Activated T-helper 2 cell treated with anti-CD3 and anti-CD28 coated beads, Interferon-gamma antibody, Interleukin-2, Interleukin-4, amounts not matched to agents 10 μg/mL and 5 μg/mL and 100 μg/mL, durations not matched to agents 14 hours and 24 hours and 36 hours (primary cell): ENCODE results near the gene PVALEF. TPM values are rescaled to one million over a fixed set of nuclear protein-coding genes. Genes with fewer than 3 reads are reported as not detected.

Experiments used
- DNase-seq: peaks from one replicate; pipeline ENCODE4 v3.0.0; 2021; ENCODE audit warnings: low spot score
- H3K27ac Mint-ChIP-seq: one replicate; pipeline ENCODE4 v1.8.0; 2021; ENCODE audit warnings: mixed read lengths
- H3K27me3 Mint-ChIP-seq: one replicate; pipeline ENCODE4 v1.8.0; 2021; ENCODE audit warnings: low read depth, mixed read lengths
- H3K36me3 Mint-ChIP-seq: one replicate; pipeline ENCODE4 v1.8.0; 2021; ENCODE audit warnings: low read depth, mixed read lengths
- H3K4me1 Mint-ChIP-seq: one replicate; pipeline ENCODE4 v1.8.0; 2021; ENCODE audit warnings: low read depth, mixed read lengths
- H3K4me3 Mint-ChIP-seq: one replicate; pipeline ENCODE4 v1.8.0; 2021; ENCODE audit warnings: low read depth, mild to moderate bottlenecking, moderate library complexity, mixed read lengths
- H3K9me3 Mint-ChIP-seq: one replicate; pipeline ENCODE4 v1.8.0; 2021; ENCODE audit warnings: mixed read lengths
- intact Hi-C: fragments of 100-400 bp; cut with micrococcal nuclease; formaldehyde crosslinking; loops from one replicate; pipeline ENCODE4 v1.15.1; 2023
- total RNA-seq: library from RNA; stranded (reverse); gene quantifications from 2 replicates; pipeline ENCODE4 v1.2.3, GENCODE V29; 2022

The PVALEF gene
- total RNA-seq, 1 donor from 2014 or later = not detected

DNA sequence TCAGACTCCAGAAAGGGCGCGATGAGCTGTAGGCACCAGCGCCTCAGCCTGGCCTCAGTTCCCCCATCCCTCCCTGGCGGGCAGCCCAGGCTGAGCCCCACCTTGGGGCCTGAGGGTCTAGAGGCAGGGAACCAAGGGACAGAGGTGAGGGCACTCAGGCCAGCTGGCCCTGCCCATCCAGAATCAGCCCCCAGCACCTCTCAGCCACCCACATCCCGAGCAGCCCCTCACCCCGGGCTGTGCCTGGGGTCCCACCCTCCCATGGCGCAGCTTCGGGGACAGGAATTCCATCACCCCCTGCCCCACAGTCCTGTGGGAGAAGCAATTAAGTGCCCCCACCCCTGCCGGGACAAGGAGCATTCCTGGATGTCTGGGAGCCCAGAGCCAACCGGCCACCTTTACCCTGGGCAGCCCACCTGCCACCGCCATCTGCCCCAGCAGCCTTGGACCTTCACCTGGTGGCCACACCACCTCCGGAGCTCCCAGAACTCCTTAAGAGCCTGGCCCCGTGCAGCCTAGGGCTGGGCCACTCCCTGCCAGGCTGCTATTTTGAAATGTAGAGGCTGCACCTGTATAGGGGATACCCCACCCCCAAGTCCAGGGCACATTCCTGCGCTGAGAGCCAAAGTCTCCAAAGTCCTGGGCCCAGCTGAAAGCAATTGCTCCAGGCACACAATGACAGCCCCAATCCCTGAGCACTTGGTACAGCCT lies 33.7 kb upstream of the PVALEF start:
- Mint-ChIP-seq H3K4me1 (no peaks in the 10 kb centered on the region), H3K36me3 (no peaks in the 10 kb centered on the region), H3K4me3 (no peak overlapping the region), H3K27me3 (no peaks in the 10 kb centered on the region), H3K9me3 (no peaks in the 10 kb centered on the region), H3K27ac (no peak overlapping the region)
- intact Hi-C loops = no loop called here
- no peak for DNase-seq

- H3K4me3 Mint-ChIP-seq = no peak overlapping the region
- no peaks in the 10 kb centered on the region for H3K4me1 Mint-ChIP-seq
- no peaks in the 10 kb centered on the region for H3K27me3 Mint-ChIP-seq
- intact Hi-C loops = no loop called here
- no peaks in the 10 kb centered on the region for H3K36me3 Mint-ChIP-seq
- no peak overlapping the region for H3K27ac Mint-ChIP-seq
- DNase-seq = no peak
- H3K9me3 Mint-ChIP-seq = no peaks in the 10 kb centered on the region
Measured at GRCh38 chr17:81132197-81132540, 33.1 kb upstream of the PVALEF start.

DNA sequence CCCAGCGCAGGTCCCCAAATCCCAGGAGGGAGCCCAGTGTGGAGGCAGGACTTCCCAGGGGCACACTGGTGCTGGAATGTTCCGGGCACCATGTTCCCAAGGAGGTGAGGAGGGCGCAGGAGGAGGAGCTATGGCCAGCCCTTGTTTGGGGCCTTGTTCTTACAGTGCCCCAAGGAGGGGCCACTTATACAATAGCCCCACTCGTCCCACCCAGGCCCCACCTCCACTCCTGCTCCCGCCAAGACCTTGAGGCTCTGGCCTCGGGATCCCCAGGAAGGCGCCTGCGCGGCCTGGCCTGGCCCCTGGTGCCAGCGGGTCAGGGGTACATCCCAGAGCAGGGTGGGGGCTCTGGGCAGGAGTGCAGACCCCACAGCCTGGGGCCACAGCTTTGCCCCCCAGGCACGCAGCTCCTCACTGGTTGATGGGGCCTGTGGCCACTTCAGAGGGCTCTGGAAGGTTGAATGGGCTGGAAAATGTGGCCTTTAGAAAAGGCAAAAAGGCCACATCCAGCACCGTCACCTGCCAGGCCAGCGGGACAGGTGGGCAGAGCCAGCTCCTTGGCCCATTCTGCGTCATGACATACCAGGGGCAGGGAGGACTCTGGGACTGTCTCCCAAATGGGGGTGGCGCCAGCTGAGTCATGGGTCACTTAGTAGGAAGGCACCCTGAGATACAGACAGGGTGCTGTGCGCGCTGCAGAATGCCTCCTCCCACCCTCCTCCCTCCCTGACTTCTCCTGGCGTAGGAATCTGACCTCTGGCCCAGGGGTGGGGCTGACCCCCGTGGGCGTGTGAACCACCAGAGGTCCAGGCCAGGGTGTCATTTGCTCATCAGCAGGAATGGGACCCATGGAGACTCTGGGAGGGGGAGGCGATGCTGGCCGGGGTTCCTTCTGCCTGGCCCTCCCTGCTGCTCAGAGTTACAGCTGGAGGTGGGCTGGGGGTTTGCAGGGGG lies 32.3 kb upstream of the PVALEF start:
- no peak overlapping the region for H3K27ac Mint-ChIP-seq
- H3K36me3 Mint-ChIP-seq = no peaks in the 10 kb centered on the region
- H3K9me3 Mint-ChIP-seq = peaks cover 7% of the 10 kb centered on the region
- DNase-seq = no peak
- H3K27me3 Mint-ChIP-seq = no peaks in the 10 kb centered on the region
- H3K4me3 Mint-ChIP-seq = no peak overlapping the region
- intact Hi-C loops = no loop called here
- H3K4me1 Mint-ChIP-seq = no peaks in the 10 kb centered on the region

DNA sequence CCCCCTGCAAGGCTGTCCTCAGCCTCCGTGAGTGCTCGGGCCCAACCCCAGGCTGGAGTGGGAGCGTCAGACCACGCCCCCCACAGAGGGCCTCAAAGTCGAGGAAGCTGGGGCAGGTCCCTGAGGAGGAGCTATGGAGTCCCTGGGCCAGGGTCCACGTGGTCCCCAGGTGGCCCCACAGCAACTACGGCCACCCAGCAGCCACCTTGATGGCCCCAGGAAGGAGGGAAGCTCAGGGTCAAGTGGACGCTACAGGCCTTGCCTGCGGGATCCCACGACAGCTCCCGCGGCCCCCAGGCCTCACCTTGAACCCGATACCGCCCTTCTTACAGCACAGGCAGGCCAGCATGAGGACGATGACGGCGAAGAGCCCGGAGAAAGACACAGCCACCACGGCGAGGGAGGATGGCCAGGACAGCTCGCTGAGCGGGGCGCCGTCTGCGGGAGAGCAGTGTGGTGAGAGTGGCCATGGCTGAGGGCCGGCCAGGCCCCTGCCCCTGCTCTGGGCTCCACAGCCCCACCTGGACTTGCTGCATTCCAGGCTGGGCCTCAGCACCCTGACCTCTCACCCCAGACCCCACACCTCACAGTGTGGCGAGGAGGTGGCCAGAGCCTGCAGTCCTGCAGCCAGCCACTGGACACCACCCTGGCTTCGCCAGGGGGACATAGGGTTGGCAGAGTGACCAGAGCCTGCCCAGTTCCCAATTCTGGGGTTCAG lies 31.1 kb upstream of the PVALEF start:
- Mint-ChIP-seq H3K36me3 (no peaks in the 10 kb centered on the region), H3K27me3 (no peaks in the 10 kb centered on the region), H3K4me1 (no peaks in the 10 kb centered on the region), H3K4me3 (no peak overlapping the region), H3K27ac (no peak overlapping the region), H3K9me3 (peaks cover 18% of the 10 kb centered on the region)
- no peak for DNase-seq
- intact Hi-C loops = no loop called here

DNA sequence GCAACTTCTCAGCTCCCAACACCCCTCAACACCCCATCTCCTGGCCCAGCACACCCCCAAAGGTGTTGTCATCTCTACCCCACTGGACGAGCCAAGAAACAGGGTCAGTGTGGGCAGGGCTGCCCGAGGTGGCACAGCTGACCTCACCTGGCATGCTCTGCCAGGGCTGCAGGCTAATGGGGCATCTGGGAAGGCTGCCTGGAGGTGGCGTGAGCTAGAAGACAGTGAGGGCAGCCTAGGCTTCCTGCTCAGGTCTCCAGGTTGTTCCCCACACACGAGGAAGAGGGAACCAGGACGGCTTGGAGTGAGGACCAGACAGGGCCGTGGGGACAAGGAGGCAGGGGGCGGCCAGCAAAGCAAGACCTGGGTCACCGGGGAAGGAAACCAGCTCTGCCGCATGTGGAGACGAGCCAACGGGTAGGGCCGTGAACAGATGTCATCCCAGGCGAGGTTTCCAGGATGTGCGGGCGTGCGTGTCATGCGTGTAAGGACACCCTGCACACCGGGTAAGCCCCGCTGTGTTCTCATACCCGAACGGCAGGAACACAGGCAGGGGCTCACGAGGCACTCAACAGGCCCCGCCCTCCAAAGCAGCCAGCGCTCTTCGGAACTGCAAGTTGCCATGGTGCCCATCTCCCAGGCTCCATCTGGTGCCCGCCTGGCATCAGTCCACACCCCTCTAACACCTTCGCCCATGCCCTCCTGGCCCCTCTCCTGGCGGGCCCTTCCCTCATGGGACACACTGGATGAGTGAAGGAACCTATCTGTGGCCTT lies 29.6 kb upstream of the PVALEF start:
- intact Hi-C loops = no loop called here
- Mint-ChIP-seq H3K4me1 (no peaks in the 10 kb centered on the region), H3K4me3 (no peak overlapping the region), H3K27me3 (no peaks in the 10 kb centered on the region), H3K9me3 (peaks cover 18% of the 10 kb centered on the region), H3K36me3 (no peaks in the 10 kb centered on the region), H3K27ac (no peak overlapping the region)
- no peak for DNase-seq

- DNase-seq = no peak
- intact Hi-C loops = no loop called here
- Mint-ChIP-seq H3K4me3 (no peak overlapping the region), H3K27me3 (no peaks in the 10 kb centered on the region), H3K9me3 (peaks cover 18% of the 10 kb centered on the region), H3K36me3 (no peaks in the 10 kb centered on the region), H3K27ac (no peak overlapping the region), H3K4me1 (no peaks in the 10 kb centered on the region)
Measured at GRCh38 chr17:81136366-81136765, 28.9 kb upstream of the PVALEF start.

DNA sequence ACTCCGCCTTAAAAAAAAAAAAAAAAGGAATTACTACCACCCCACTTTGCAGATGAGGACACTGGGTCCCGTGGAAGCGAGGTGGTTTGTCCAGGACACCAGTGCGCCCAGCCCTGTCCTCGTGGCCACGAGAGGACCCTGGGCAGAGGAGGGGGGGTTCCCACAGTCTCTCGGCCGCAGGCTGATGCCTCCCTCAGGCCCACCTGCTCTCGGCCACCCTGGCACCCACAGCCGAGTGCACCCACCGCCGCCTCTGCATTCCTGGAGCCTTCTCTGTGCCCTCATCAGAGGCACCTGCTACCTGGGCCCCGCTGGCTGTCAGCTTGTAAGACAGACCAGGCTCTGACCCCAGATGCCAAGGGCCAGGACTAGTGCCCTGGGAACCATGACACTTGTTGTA lies 28.1 kb upstream of the PVALEF start:
- H3K4me3 Mint-ChIP-seq = no peak overlapping the region
- no peak for DNase-seq
- no peaks in the 10 kb centered on the region for H3K36me3 Mint-ChIP-seq
- no peaks in the 10 kb centered on the region for H3K4me1 Mint-ChIP-seq
- H3K27ac Mint-ChIP-seq = no peak overlapping the region
- H3K27me3 Mint-ChIP-seq = no peaks in the 10 kb centered on the region
- H3K9me3 Mint-ChIP-seq = peaks cover 18% of the 10 kb centered on the region
- intact Hi-C loops = no loop called here

DNA sequence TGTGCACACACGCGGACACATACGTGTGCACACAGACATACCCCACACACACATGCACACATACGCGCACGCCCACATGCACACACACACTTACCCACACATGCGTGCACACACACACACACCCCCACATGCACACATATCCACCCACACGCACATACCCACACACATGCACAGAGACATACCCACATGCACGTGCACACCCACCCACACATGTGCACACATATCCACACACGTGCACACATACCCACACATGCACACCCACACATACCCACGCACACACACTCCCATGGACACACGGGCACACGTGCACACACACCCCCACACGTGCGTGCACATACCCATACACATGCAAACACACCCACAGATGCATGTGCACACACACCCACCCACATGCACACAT lies 27.2 kb upstream of the PVALEF start:
- Mint-ChIP-seq H3K9me3 (peaks cover 18% of the 10 kb centered on the region), H3K4me1 (no peaks in the 10 kb centered on the region), H3K4me3 (no peak overlapping the region), H3K36me3 (no peaks in the 10 kb centered on the region), H3K27me3 (no peaks in the 10 kb centered on the region), H3K27ac (no peak overlapping the region)
- DNase-seq = no peak
- intact Hi-C loops = no loop called here

DNA sequence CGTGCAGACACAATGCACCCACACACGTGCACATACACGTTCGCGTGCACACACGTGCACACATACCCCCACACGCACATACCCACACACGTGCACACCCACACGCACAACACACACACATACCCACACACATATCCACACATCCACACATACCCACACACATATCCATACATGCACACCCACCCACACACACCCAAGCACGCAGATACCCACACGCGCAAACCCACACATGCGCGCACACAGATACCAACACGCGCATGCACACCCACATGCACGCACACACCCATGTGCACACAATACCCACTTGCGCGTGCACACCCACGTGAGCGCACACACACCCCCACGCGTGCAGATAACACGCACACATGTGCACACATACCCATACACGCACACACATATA lies 26.8 kb upstream of the PVALEF start:
- Mint-ChIP-seq H3K36me3 (no peaks in the 10 kb centered on the region), H3K27me3 (no peaks in the 10 kb centered on the region), H3K4me1 (no peaks in the 10 kb centered on the region), H3K27ac (no peak overlapping the region), H3K4me3 (no peak overlapping the region), H3K9me3 (peaks cover 18% of the 10 kb centered on the region)
- intact Hi-C loops = no loop called here
- DNase-seq = no peak

GRCh38 chr17:81139428-81139827 lies 25.9 kb upstream of the PVALEF start:
- H3K36me3 Mint-ChIP-seq = no peaks in the 10 kb centered on the region
- intact Hi-C loops = no loop called here
- DNase-seq = no peak
- no peak overlapping the region for H3K27ac Mint-ChIP-seq
- H3K9me3 Mint-ChIP-seq = peaks cover 18% of the 10 kb centered on the region
- no peaks in the 10 kb centered on the region for H3K4me1 Mint-ChIP-seq
- no peaks in the 10 kb centered on the region for H3K27me3 Mint-ChIP-seq
- H3K4me3 Mint-ChIP-seq = no peak overlapping the region

DNA sequence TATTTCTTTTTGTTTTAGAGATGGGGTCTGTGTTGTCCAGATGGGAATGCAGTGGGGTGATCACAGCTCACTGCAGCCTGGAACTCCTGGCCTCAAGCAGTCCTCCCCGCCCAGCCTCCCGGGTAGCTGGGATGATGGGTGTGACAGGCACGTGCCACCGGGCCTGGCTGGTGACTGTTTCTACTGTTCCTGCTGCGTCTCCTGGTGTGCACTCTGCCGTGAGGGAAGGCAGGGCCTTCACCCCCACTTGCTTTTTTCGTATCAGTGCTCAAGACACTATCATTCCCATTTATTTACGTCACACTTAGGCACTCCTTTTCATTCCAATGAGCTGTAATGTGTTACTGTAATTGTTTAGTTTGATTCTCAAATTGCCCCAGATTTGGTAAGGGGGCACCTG lies 25.3 kb upstream of the PVALEF start:
- Mint-ChIP-seq H3K4me1 (no peaks in the 10 kb centered on the region), H3K27me3 (no peaks in the 10 kb centered on the region), H3K4me3 (no peak overlapping the region), H3K36me3 (no peaks in the 10 kb centered on the region), H3K9me3 (peaks cover 18% of the 10 kb centered on the region), H3K27ac (no peak overlapping the region)
- intact Hi-C loops = loop anchor here (5.0 kb wide), 1 partner anchor 102 kb away; no protein-coding TSS in a partner anchor
- no peak for DNase-seq

GRCh38 chr17:81140695-81141094 lies 24.6 kb upstream of the PVALEF start:
- no peak for DNase-seq
- H3K9me3 Mint-ChIP-seq = peaks cover 18% of the 10 kb centered on the region
- H3K4me3 Mint-ChIP-seq = no peak overlapping the region
- no peak overlapping the region for H3K27ac Mint-ChIP-seq
- no peaks in the 10 kb centered on the region for H3K27me3 Mint-ChIP-seq
- intact Hi-C loops = loop anchor here (5.0 kb wide), 1 partner anchor 102 kb away; no protein-coding TSS in a partner anchor
- no peaks in the 10 kb centered on the region for H3K36me3 Mint-ChIP-seq
- no peaks in the 10 kb centered on the region for H3K4me1 Mint-ChIP-seq
